Large intestine (tissue), 3 donors: ENCODE data around the gene PCLO. TPM values are rescaled to one million over a fixed set of nuclear protein-coding genes. Genes with fewer than 3 reads are reported as not detected.

ENCODE experiments used
- DNase-seq, 2 donors: peaks; one replicate each; pipeline versions ENCODE4 v3.0.0 to v3.0.0-alpha.2; 2013
- H3K27ac ChIP-seq: one replicate; pipeline ENCODE4 v1.5.1; 2013; ENCODE audit warnings: low read length
- H3K27me3 ChIP-seq: 2 replicates; pipeline ENCODE4 v1.6.1; 2013; ENCODE audit warnings: low read length; ENCODE audit not compliant: control insufficient read depth, insufficient read depth
- H3K36me3 ChIP-seq: 2 replicates; pipeline ENCODE4 v1.6.1; 2013; ENCODE audit warnings: low read length; ENCODE audit not compliant: control insufficient read depth, insufficient read depth
- H3K4me1 ChIP-seq: one replicate; pipeline ENCODE4 v1.6.1; 2013; ENCODE audit warnings: low read length; ENCODE audit not compliant: control insufficient read depth, insufficient read depth
- H3K4me3 ChIP-seq: one replicate; pipeline ENCODE4 v1.5.1; 2013; ENCODE audit warnings: low read length
- H3K9me3 ChIP-seq: one replicate; pipeline ENCODE4 v1.6.1; 2013; ENCODE audit warnings: mild to moderate bottlenecking, low read depth, low read length, moderate library complexity; ENCODE audit not compliant: control insufficient read depth
- WGBS: methylation state at CpG from one replicate; pipeline ENCODE4 v1.1.5; 2013; ENCODE audit warnings: low lambda C conversion rate; ENCODE audit not compliant: insufficient coverage; 5-methylcytosine and 5-hydroxymethylcytosine counted together
- polyA plus RNA-seq: library from polyadenylated mRNA; unstranded; fragments of 120-200 nt; gene quantifications from one replicate; pipeline ENCODE4 v1.2.1, GENCODE V29; 2013

Gene PCLO
- polyA plus RNA-seq, 1 donor: 10.7 TPM

GRCh38 chr7:82740246-82740848, 422.3 kb downstream of the PCLO start:
- no peaks in the 10 kb centered on the region for H3K9me3 ChIP-seq
- no peaks in the 10 kb centered on the region for H3K4me1 ChIP-seq
- no peak overlapping the region for H3K27ac ChIP-seq
- no peaks in the 10 kb centered on the region for H3K36me3 ChIP-seq
- H3K4me3 ChIP-seq: no peak overlapping the region
- WGBS: 86% methylated on average over 1 of the region's 3 CpGs
- DNase-seq: no peak
- H3K27me3 ChIP-seq: no peaks in the 10 kb centered on the region

- DNase-seq: no peak
- no peaks in the 10 kb centered on the region for H3K4me1 ChIP-seq
- WGBS: no CpG with 5 or more reads among the region's 3 CpGs
- H3K27ac ChIP-seq: no peak overlapping the region
- H3K4me3 ChIP-seq: no peak overlapping the region
- no peaks in the 10 kb centered on the region for H3K27me3 ChIP-seq
- no peaks in the 10 kb centered on the region for H3K36me3 ChIP-seq
- H3K9me3 ChIP-seq: no peaks in the 10 kb centered on the region
Measured at GRCh38 chr7:82736633-82737032, 426.1 kb downstream of the PCLO start.

- Histone ChIP-seq H3K27me3 (no peaks in the 10 kb centered on the region), H3K36me3 (no peaks in the 10 kb centered on the region), H3K4me1 (no peaks in the 10 kb centered on the region), H3K9me3 (no peaks in the 10 kb centered on the region), H3K4me3 (no peak overlapping the region), H3K27ac (no peak overlapping the region)
- no CpG with 5 or more reads among the region's 3 CpGs for WGBS
- no peak for DNase-seq
Measured at GRCh38 chr7:82732677-82733076, 430.0 kb downstream of the PCLO start.

- Histone ChIP-seq H3K27ac (no peak overlapping the region), H3K36me3 (no peaks in the 10 kb centered on the region), H3K4me3 (no peak overlapping the region), H3K9me3 (no peaks in the 10 kb centered on the region), H3K27me3 (no peaks in the 10 kb centered on the region), H3K4me1 (no peaks in the 10 kb centered on the region)
- peak in 1 of 2 donors; percentile 12 for DNase-seq
- WGBS: 34% methylated on average over 4 of the region's 8 CpGs
Measured at GRCh38 chr7:82729172-82730030, 433.3 kb downstream of the PCLO start.

- no peaks in the 10 kb centered on the region for H3K4me1 ChIP-seq
- no peak for DNase-seq
Measured at GRCh38 chr7:82726038-82726800, 436.5 kb downstream of the PCLO start.

GRCh38 chr7:82723411-82723810, 439.3 kb downstream of the PCLO start:
- DNase-seq: no peak
- Histone ChIP-seq H3K4me3 (no peak overlapping the region), H3K27me3 (no peaks in the 10 kb centered on the region), H3K9me3 (no peaks in the 10 kb centered on the region), H3K4me1 (no peaks in the 10 kb centered on the region), H3K27ac (no peak overlapping the region), H3K36me3 (no peaks in the 10 kb centered on the region)
- WGBS: no CpG with 5 or more reads among the region's 1 CpG

More at GRCh38 chr7:82726038-82726800, 436.5 kb downstream of the PCLO start:
- Histone ChIP-seq H3K4me3 (no peak overlapping the region), H3K36me3 (no peaks in the 10 kb centered on the region), H3K27ac (no peak overlapping the region), H3K27me3 (no peaks in the 10 kb centered on the region), H3K9me3 (no peaks in the 10 kb centered on the region)
- WGBS: 20% methylated on average over 1 of the region's 7 CpGs

- Histone ChIP-seq H3K27me3 (no peaks in the 10 kb centered on the region), H3K4me1 (no peaks in the 10 kb centered on the region), H3K27ac (no peak overlapping the region), H3K36me3 (no peaks in the 10 kb centered on the region), H3K4me3 (no peak overlapping the region), H3K9me3 (no peaks in the 10 kb centered on the region)
- WGBS: no CpG with 5 or more reads among the region's 3 CpGs
- DNase-seq: no peak
Measured at GRCh38 chr7:82722946-82723345, 439.7 kb downstream of the PCLO start.

GRCh38 chr7:82715344-82715743, 447.3 kb downstream of the PCLO start:
- H3K9me3 ChIP-seq: no peaks in the 10 kb centered on the region
- H3K27ac ChIP-seq: no peak overlapping the region
- H3K36me3 ChIP-seq: no peaks in the 10 kb centered on the region
- no CpG with 5 or more reads among the region's 2 CpGs for WGBS
- no peaks in the 10 kb centered on the region for H3K27me3 ChIP-seq
- H3K4me3 ChIP-seq: no peak overlapping the region
- peaks cover 12% of the 10 kb centered on the region for H3K4me1 ChIP-seq
- DNase-seq: no peak

GRCh38 chr7:82714883-82715282, 447.8 kb downstream of the PCLO start:
- no peak for DNase-seq
- WGBS: no CpG with 5 or more reads among the region's 2 CpGs
- H3K4me3 ChIP-seq: no peak overlapping the region
- no peaks in the 10 kb centered on the region for H3K36me3 ChIP-seq
- H3K9me3 ChIP-seq: no peaks in the 10 kb centered on the region
- no peak overlapping the region for H3K27ac ChIP-seq
- H3K27me3 ChIP-seq: no peaks in the 10 kb centered on the region
- H3K4me1 ChIP-seq: peaks cover 12% of the 10 kb centered on the region

GRCh38 chr7:82713506-82713905, 449.2 kb downstream of the PCLO start:
- no peak for DNase-seq
- peak overlapping the region; percentile 19 for H3K27ac ChIP-seq
- no peaks in the 10 kb centered on the region for H3K27me3 ChIP-seq
- peaks cover 12% of the 10 kb centered on the region for H3K4me1 ChIP-seq
- WGBS: no CpG with 5 or more reads among the region's 2 CpGs
- H3K4me3 ChIP-seq: no peak overlapping the region
- H3K9me3 ChIP-seq: no peaks in the 10 kb centered on the region
- H3K36me3 ChIP-seq: no peaks in the 10 kb centered on the region
